Renal cortex interstitium (tissue), 11 donors: ENCODE results near the gene CTSW. TPM values are rescaled to one million over a fixed set of nuclear protein-coding genes. Genes with fewer than 3 reads are reported as not detected.
"Not testable (repeated sequence)": the region's sequence is repeated elsewhere in the genome, so short reads cannot be mapped to it uniquely, and the experiment has no call there.

Source experiments
- DNase-seq, 11 donors: peaks; one replicate each; pipeline ENCODE4 v3.0.0-alpha.2; 2013; ENCODE audit warnings: low read depth in 9 of 11, low spot score in 4 of 11; ENCODE audit errors: extremely low read depth in 1 of 11
- polyA plus RNA-seq, 3 donors: library from polyadenylated mRNA; unstranded; fragments of 120-200 nt; gene quantifications; one replicate each; pipeline ENCODE4 v1.2.1, GENCODE V29; 2013; ENCODE audit not compliant: insufficient read length in 3 of 3

CTSW gene
- polyA plus RNA-seq, 3 donors: 0.47 to 1.3 (median 1.0) TPM

DNA sequence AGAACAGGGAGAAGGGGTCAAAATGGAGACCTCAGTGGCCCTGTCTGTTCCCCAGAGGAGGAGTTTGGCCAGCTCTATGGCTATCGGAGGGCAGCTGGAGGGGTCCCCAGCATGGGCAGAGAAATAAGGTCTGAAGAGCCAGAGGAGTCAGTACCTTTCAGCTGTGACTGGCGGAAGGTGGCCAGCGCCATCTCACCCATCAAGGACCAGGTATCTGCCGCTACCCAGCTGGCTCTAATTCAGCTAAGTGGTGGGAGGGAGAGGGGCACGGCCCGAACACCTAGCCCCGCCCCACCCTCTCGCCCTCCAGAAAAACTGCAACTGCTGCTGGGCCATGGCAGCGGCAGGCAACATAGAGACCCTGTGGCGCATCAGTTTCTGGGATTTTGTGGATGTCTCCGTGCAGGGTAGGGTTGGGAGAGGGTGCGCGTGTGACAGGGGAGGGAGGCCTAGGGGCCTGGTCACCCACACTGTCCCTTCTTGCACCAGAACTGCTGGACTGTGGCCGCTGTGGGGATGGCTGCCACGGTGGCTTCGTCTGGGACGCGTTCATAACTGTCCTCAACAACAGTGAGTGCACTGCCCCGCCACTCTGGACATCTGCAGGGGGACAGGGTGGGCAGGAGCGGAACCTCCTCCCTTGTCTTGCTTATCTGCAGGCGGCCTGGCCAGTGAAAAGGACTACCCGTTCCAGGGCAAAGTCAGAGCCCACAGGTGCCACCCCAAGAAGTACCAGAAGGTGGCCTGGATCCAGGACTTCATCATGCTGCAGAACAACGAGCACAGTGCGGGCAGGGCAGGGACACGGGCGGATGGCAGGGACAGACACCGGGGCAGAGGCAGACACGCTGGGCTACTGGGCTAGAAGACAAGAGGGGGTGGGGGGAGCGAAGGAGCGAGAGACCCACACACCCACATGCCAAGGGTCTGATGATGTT is 2.8 kb downstream of the CTSW start:
- no peak for DNase-seq

DNA sequence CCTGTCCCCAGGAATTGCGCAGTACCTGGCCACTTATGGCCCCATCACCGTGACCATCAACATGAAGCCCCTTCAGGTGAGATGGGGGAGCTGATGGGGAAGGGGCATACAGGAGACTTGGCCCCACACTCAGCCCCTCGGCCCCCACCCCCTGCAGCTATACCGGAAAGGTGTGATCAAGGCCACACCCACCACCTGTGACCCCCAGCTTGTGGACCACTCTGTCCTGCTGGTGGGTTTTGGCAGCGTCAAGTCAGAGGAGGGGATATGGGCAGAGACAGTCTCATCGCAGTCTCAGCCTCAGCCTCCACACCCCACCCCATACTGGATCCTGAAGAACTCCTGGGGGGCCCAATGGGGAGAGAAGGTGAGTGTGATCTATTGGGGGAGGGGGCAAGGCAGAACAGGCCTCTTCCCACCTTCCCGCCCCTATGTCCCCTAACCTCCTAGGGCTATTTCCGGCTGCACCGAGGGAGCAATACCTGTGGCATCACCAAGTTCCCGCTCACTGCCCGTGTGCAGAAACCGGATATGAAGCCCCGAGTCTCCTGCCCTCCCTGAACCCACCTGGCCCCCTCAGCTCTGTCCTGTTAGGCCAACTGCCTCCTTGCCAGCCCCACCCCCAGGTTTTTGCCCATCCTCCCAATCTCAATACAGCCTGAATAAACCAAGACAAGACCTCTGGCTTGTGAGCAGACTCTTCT is 3.6 kb downstream of the CTSW start:
- no peak for DNase-seq

DNA sequence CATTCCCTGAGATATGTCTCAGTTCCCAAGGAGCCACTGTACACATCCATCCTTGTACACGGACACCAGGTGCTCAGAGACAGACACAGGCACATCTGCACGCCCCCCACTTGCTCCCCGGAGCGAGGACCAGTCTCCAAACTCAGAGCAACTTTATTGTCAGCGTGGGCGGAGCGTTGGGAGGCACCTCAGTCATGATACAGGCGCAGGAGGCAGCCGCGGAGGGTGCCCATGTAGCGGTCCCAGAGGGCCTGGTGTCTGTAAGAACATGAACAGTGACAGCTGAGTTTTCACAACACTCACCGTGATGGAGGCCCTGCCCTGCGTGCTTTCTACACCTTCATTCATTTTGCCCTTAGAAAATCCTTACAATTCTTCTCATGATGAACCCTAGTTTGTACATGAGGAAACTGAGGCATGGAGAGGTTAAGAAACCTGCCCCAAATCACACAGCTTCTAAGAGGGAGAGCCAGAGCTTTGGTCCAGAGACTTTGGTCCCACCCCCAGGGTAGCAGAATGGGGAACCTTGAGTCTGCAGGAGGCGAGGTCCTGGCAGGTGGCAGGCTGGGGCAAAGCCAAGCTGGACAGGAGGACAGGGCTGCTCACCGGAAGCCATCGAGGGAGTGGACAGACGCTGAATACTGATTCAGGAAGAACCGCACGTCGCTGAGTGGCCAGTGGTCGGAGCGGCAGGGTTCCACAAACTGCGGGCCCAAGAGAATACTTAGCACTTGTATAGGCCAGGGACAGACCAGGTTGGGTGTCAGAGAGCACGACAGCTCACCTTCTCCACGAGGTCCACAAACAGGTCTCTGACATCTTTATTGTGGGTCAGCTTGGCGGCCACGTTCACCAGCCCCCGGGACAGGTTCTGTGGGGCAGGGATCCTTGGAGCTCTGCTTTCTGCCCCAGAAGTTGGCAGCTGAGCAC is 4.4 kb downstream of the CTSW start:
- no peak for DNase-seq

DNA sequence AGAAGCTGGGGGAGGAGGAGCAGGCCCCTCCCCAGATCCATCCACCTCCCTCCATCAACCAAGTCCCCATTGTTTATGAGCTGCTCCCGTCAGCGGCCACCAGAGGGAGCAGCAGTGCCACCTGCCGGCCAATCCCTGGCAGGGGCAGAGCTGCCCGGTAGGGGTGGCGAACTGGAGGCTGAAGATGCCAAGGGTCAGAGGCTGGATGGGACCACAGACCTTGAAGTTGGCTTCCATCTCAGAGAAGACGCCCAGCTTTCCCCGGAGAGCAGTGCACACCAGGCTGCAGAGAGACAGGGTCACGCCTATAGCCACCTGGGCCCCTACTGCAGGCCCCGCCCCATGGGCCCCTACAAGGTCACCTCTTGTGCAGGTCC is 5.1 kb downstream of the CTSW start:
- no peak for DNase-seq

DNA sequence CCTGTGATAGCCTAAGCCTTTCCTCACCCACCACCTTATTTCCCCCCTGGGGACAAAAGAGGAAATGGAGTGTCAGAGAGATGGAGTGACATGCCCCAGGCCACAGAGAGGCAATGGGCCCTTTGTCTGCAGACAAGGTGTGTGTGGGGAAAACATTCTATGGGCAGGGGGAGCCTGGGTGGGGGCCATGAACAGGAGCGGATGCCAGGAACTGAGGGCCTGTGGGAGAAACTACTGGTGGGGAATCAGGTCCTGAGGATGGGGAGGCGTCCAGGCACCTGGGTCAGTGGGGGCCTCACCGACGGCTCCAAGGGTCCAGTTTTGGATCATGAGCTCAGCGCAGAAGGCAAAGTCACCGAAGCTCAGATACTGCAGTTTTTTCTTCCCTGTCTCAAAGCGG is 5.6 kb downstream of the CTSW start:
- DNase-seq: no peak

DNA sequence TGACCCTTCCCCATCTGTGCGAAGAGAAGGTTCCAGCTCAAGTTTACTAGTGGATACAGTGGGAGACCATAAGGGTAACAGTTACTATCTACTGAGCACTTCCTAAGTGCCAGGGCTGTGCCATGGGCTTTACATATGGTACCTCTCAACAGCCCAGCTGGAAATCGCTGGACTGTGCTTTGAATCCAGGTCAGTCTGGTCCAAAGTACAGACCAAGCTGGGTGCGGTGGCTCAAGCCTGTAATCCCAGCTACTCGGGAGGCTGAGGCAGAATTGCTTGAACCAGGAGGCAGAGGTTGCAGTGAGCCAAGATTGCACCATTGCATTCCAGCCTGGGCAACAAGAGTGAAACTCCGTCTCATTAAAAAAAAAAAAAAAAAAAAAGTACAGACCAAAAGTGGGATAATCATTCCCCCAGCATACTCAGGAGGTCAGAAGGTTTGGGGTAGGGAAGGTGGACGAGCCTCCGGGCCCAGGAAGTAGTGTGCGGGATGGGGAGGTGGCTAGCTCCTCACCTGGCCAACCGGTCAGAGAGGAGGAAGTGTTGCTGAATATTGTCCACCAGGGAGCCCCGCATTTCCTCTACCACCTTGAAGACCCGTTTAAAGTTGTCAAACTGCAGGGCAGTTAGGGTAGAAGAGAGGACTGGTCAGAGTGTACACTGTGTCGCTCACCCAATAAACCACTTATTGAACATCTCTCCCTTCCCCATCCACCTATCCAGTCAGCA is 6.3 kb downstream of the CTSW start:
- DNase-seq: no peak

DNA sequence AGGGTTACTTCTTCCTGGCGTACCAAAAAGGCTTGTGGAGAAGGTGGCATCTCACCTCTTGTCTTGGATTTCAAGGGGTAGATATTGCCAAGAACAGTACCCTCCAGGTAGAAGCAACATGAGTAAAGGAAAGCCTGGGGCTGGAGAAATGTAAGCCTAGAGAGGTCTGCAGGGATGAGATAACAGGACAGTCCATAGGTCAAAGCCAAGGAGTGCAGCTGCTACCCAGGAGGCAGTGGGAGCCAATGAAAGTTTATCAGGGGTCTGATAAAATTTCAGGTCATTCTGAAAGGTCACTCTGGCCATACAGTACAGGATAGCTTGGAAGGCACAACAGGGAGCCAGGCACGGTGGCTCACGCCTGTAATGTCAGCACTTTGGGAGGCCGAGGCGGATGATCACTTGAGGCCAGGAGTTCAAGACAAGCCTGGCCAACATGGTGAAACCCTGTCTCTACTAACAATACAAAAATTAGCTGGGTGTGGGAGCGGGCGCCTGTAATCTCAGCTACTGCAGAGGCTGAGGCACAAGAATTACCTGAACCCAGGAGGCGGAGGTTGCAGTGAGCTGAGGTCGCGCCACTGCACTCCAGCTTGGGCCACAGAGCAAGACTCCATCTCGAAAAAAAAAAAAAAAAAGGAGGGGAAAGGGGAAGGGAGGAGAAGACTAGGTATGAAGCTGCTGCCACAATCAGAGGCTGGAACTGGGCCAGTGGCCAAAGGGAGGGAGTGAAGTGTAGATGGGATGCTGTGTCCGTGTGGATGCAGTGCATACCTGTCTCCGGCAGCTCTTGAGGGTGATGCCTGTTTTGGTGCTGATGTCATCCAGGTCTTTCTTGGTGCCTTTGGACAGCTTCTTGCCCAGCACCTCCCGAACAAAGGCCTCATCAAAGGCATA is 7.4 kb downstream of the CTSW start:
- DNase-seq: no peak

DNA sequence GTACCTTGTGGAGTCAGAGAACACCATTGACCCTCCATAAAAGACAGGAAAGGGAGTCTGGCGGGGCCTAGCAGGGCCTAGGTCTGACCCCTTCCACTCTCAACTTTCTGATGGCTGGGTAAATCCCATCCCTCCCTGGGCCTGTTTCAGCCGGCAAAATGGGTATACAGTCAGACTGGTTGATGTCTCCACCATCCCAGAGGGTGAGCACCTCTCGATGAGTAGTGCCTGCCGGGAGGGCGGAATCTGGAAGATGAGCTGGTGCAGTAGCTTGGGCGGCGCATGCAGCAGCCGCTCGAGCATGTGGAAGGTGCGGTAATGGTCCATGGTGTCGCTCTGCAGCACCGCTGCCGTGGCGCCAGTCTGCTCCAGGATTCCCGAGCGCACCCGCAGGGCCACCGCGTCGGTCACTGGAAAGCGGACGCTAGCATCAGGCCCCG is 8.1 kb downstream of the CTSW start:
- no peak for DNase-seq

DNA sequence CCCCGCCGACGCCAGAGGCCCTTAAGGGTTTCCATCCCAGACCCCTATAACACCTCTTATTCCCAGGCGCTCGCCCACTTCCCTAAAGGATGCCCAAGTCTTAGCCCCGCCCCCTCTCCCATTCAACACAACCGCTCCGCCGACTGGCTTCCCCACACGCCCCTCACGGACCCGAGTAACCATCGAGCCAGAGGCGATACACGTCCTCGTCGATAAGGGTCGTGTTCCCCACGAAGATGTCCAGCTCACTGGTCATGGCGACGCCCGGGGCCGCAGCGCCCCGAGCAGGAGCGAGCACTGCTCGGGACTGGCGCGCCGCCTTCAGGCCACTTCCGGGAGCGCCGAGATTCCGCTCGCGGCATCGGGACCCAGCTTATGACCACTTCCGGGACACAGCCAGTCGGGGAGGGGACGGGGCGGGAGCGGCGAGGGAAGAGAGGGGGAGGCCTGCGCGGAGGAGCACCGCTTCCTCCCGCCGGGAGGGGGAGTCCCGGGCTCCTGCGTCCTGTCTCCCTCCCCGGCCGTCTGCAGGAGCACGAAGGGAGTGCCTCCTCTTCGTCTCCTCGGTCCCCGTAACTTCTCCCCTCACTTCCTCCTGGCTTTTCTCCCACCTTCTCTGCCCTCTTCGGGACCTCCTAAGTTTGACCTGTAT is 8.7 kb downstream of the CTSW start, which contains the start of gene FIBP:
Gene FIBP (minus strand): TSS at position 309 of the 652 bp plus-strand sequence. CDS start 53 bp downstream, at position 256.
- peak; percentile 89 to 96 (median 94) for DNase-seq

DNA sequence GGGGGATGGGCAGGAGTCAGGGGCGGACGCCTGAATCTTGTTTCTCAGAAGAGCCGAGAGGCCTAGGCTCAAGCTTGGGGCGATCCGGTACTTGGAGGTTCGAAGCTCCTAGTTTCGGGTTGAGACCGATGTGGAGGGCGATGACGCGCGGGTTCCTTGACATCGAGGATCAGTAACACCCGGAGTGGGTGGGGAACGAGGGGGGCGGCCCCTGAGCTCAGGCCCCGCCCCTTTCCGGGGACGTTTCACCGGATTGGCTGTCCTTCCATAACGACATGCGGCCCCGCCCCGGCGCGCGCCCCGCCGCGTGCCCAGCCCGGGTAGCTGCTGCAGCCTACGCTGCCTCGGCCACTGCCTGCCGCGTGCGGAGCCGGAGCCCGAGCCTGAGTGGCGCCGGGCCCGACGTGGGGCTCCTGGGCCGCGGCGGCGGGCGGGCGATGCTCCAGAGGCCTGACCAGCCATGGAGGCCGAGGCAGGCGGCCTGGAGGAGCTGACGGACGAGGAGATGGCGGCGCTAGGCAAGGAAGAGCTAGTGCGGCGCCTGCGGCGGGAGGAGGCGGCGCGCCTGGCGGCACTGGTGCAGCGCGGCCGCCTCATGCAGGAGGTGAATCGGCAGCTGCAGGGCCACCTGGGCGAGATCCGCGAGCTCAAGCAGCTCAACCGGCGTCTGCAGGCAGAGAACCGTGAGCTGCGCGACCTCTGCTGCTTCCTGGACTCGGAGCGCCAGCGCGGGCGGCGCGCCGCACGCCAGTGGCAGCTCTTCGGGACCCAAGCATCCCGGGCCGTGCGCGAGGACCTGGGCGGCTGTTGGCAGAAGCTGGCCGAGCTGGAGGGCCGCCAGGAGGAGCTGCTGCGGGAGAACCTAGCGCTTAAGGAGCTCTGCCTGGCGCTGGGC is 10.9 kb downstream of the CTSW start, which contains the start of gene CCDC85B:
Gene CCDC85B (plus strand): TSS at position 350 of the 895 bp plus-strand sequence. CDS start 111 bp downstream, at position 461.
- peak; percentile 86 to 96 (median 93) for DNase-seq

DNA sequence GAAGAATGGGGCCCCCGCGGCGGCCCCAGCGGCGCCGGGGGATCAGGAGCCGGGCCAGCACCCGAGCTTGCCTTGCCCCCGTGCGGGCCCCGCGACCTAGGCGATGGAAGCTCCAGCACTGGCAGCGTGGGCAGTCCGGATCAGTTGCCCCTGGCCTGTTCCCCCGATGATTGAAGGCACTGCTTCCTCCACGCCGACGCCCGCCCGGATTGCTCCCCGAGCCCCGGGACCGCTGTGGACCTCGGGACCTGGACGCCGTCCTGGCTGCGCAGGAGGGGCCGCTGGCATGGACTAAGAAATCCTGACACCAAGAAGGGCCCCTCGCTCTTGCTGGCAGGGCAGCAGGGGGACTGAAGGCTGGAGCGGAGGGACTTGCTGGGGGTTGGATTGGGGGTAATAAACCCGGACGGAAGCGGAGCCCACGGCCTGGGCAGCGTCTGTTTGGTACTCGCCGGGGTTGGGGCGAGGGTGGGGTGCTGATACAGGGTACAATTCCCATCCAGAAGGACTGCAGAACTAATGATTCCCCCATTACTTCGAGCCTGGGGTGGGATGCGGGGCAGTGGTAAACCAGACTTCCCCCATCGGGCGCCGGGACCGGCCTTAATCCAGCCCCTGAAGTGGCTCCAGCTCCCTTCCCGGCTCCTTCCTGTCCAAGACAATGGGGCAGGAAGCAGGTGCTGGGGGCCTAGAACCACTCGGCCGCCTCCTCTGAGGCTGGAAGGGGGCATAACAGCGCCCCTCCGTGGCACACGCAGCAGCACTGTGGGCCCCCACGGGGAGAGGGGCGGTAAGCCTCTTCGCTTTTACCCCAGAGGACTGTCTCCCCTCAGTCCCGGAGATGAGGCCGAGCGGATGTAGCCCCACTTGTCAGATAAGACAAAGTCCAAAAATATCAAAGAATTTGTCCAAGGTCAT is 11.8 kb downstream of the CTSW start:
- no peak for DNase-seq

DNA sequence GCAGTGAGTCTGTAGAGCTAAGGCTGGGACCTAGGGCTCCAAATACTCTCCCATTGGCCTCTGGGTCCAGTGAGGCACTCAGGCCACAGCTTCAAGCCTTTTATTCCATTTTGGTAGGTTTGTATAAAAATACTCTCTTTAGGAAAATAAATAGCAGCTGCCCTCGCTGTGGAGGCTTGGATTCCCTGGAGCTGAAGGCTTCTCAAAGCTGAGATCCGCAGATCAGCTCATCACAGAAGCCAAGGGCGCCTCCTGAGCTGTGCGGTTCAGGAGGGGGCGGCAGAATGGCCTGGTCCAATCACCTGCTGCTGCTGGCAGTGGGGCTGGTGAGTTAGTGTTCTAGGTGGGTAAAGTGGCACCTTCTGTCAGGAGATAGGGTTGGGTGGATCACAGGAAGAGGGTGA is 12.5 kb downstream of the CTSW start:
- not testable (repeated sequence) for DNase-seq

DNA sequence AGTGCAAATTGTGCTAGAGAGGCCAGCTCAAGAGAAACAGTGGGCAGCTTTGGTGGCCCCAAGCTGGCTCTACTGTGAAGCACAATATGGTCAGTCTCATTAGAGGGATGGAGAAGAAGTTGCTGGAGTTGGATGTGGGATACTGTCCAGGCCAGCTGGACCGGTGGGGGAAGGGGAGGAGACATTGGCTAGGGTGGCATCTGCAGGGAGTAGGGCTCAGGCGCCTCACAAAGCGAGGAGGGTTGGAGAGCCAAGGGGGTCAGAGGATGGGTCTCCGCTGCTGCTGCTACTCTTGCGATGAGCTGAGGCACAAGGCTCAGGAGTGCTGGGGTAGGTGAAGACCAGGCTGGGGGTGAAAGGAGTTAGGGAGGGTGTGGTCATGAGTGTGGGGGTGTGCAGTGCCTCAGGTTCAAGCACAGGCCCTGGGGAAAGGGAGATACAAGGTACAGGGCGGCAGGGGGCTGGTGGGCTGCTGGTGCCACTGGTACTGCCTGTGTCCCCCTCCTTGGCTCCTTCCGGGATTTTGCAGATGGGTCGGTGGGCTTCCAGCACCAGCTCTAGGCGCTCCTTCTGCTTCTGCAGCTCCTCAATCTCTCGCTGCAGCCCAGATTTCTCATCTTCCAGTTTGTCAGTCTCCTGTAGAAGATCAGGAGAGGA is 13.2 kb downstream of the CTSW start:
- no peak for DNase-seq

DNA sequence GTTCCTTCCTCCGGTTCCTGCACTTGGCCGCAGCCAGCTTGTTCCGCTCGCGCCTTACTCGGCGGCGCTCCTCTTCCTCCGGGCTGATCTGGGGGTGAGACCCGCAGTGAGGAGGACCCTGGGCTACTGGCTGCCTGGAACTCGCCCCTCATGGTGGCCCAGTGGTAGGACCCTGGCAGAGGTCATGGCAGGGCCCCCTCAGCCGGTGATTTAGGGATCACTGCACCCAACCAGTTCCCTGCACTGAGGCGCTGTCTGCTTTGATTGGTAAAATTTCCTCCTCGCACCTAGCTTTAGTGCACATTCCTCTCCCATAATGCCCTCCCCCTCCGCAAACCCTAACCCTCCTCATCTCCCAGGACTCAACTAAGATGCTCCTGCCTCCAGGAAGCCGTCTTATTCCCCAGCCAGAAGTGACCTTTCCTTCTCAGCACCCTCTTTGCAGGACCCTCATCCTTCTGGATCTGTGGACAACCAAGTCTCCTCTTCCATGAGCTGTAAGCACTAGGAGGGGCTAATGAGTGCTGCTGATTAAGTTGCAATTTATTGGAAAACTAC is 14.5 kb downstream of the CTSW start:
- DNase-seq: no peak
